SU-DHL-6 (cell line): ENCODE results near the gene SPAG9.

Source experiments
- H2AFZ ChIP-seq: fragments of 200-600 bp; sonication (generic); 2 replicates; pipeline ENCODE4 v1.6.1; 2014; ENCODE audit warnings: low read depth, mild to moderate bottlenecking, moderate library complexity, mixed read lengths, antibody characterized with exemption, low read length; ENCODE audit not compliant: severe bottlenecking
- H3F3A ChIP-seq: fragments of 200-600 bp; shearing (Covaris generic); 2 replicates; pipeline ENCODE4 v1.6.0; 2016; ENCODE audit warnings: antibody characterized with exemption, mild to moderate bottlenecking; ENCODE audit not compliant: insufficient read depth
- H3K27ac ChIP-seq: fragments of 200-600 bp; sonication (generic); 2 replicates; pipeline ENCODE4 v1.5.1; 2016; ENCODE audit warnings: low read depth, mild to moderate bottlenecking, low read length, moderate library complexity, mixed read lengths
- H3K27me3 ChIP-seq: fragments of 200-600 bp; sonication (generic), shearing (Covaris generic); 2 replicates; pipeline ENCODE4 v1.6.0; 2014; ENCODE audit warnings: mild to moderate bottlenecking, low read length
- H3K36me3 ChIP-seq: fragments of 200-600 bp; sonication (generic); 2 replicates; pipeline ENCODE4 v1.6.1; 2014; ENCODE audit warnings: mild to moderate bottlenecking, low read length, mixed read lengths
- H3K4me2 ChIP-seq: fragments of 300-600, 200-600 bp; shearing (Covaris generic), sonication (generic); 2 replicates; pipeline ENCODE4 v1.6.0; 2014; ENCODE audit warnings: low read length, low read depth, mild to moderate bottlenecking; ENCODE audit not compliant: poor library complexity, severe bottlenecking
- H3K4me3 ChIP-seq: fragments of 200-600 bp; sonication (generic); 2 replicates; pipeline ENCODE4 v1.5.1; 2014; ENCODE audit warnings: antibody characterized with exemption, low read length, mild to moderate bottlenecking, mixed read lengths; ENCODE audit not compliant: insufficient read depth, poor library complexity, severe bottlenecking
- H3K79me2 ChIP-seq: fragments of 200-600 bp; sonication (generic); 2 replicates; pipeline ENCODE4 v1.6.1; 2014; ENCODE audit warnings: mild to moderate bottlenecking, low read length, moderate library complexity; ENCODE audit not compliant: insufficient read depth
- H3K9ac ChIP-seq: fragments of 200-600 bp; sonication (generic); 2 replicates; pipeline ENCODE4 v1.7.0; 2014; ENCODE audit warnings: mild to moderate bottlenecking, low read length
- H3K9me2 ChIP-seq: fragments of 200-600 bp; sonication (generic); replicated peaks from 2 replicates; pipeline ENCODE4 v1.6.1; 2014; ENCODE audit warnings: low read length; ENCODE audit not compliant: insufficient read depth
- H3K9me3 ChIP-seq: fragments of 200-600 bp; sonication (generic); 2 replicates; pipeline ENCODE4 v1.6.1; 2014; ENCODE audit warnings: low read length, mixed read lengths; ENCODE audit not compliant: insufficient read depth
- H4K20me1 ChIP-seq: fragments of 200-600 bp; sonication (generic); 2 replicates; pipeline ENCODE4 v1.6.1; 2014; ENCODE audit warnings: low read depth, mild to moderate bottlenecking, antibody characterized with exemption, low read length, moderate library complexity, mixed read lengths
- CTCF ChIP-seq: fragments of 200-600 bp; sonication (generic); IDR thresholded peaks from one replicate; pipeline ENCODE4 v1.5.1; 2017; ENCODE audit warnings: antibody characterized with exemption, mild to moderate bottlenecking, low read length, moderate library complexity; ENCODE audit not compliant: insufficient read depth, poor library complexity, severe bottlenecking
- EZH2phosphoT487 ChIP-seq: fragments of 200-600 bp; sonication (generic), shearing (Covaris generic); conservative IDR thresholded peaks from 2 replicates; pipeline ENCODE4 v1.6.1; 2018; ENCODE audit warnings: mild to moderate bottlenecking, antibody characterized with exemption, low read length, moderate library complexity, mixed read lengths

The SPAG9 gene

GRCh38 chr17:51018541-51018940 is 102.1 kb downstream of the SPAG9 start:
- Histone ChIP-seq H2AFZ (no peak overlapping the region), H3K27ac (no peak overlapping the region), H3F3A (no peaks in the 10 kb centered on the region; the same call in none of the 2 replicates), H3K9ac (no peak overlapping the region), H3K27me3 (no peaks in the 10 kb centered on the region), H3K4me2 (no peak overlapping the region), H3K79me2 (no peaks in the 10 kb centered on the region), H3K4me3 (no peak overlapping the region), H4K20me1 (no peaks in the 10 kb centered on the region), H3K9me2 (no peaks in the 10 kb centered on the region), H3K36me3 (peaks cover 4% of the 10 kb centered on the region; the same call in 1 of the 2 replicates), H3K9me3 (no peaks in the 10 kb centered on the region)
- TF ChIP-seq EZH2phosphoT487 (no peak), CTCF (no peak)

- Histone ChIP-seq H3K36me3 (peaks cover 4% of the 10 kb centered on the region; the same call in 1 of the 2 replicates), H3K4me3 (no peak overlapping the region), H3K27ac (no peak overlapping the region), H2AFZ (no peak overlapping the region), H3K9me2 (no peaks in the 10 kb centered on the region), H3K27me3 (no peaks in the 10 kb centered on the region), H3K79me2 (no peaks in the 10 kb centered on the region), H4K20me1 (no peaks in the 10 kb centered on the region), H3K4me2 (no peak overlapping the region), H3K9ac (no peak overlapping the region), H3K9me3 (no peaks in the 10 kb centered on the region), H3F3A (no peaks in the 10 kb centered on the region; the same call in none of the 2 replicates)
- no peak for TF ChIP-seq CTCF
- no peak for TF ChIP-seq EZH2phosphoT487
These were observed 103.4 kb downstream of the SPAG9 start for GRCh38 chr17:51017270-51017669.

- Histone ChIP-seq H3K27ac (no peak overlapping the region), H2AFZ (no peak overlapping the region), H3K27me3 (no peaks in the 10 kb centered on the region), H3K4me3 (no peak overlapping the region), H3K79me2 (no peaks in the 10 kb centered on the region), H3K4me2 (no peak overlapping the region), H3K9me3 (no peaks in the 10 kb centered on the region), H3F3A (no peaks in the 10 kb centered on the region; the same call in 1 of the 2 replicates), H3K9me2 (no peaks in the 10 kb centered on the region), H3K36me3 (peaks cover 4% of the 10 kb centered on the region; the same call in 1 of the 2 replicates), H3K9ac (no peak overlapping the region), H4K20me1 (no peaks in the 10 kb centered on the region)
- TF ChIP-seq EZH2phosphoT487 (no peak), CTCF (no peak)
These were observed 104.6 kb downstream of the SPAG9 start for GRCh38 chr17:51016099-51016498.
